ENCODE results near the gene TSHZ2. TPM values are rescaled to one million over a fixed set of nuclear protein-coding genes. Genes with fewer than 3 reads are reported as not detected.

The TSHZ2 gene
- total RNA-seq, 1 experiment from 2014 or later = 0.07 TPM

- Histone ChIP-seq H3K9me2 (ENCODE audit: insufficient read depth) (no peaks in the 10 kb centered on the region), H2AFZ (ENCODE audit: low read depth, low read length, poor library complexity, severe bottlenecking) (no peak overlapping the region), H3K27ac (ENCODE audit: low read depth, low read length) (no peak overlapping the region), H3K79me2 (ENCODE audit: insufficient read depth, low read length) (no peaks in the 10 kb centered on the region), H3K27me3 (ENCODE audit: insufficient read depth, low read length) (no peaks in the 10 kb centered on the region), H4K20me1 (ENCODE audit: insufficient read depth) (no peaks in the 10 kb centered on the region), H3K9me3 (ENCODE audit: control insufficient read depth in 1 of 2, insufficient read depth in 1 of 2, low read depth in 1 of 2, low read length in 2 of 2) (peaks cover 0 to 6% of the 10 kb centered on the region in 2 experiments; a peak in 1 of 4 replicates), H3K4me2 (ENCODE audit: low read length) (no peak overlapping the region), H3K4me3 (replicated peaks in 1 of 2; ENCODE audit: low read depth in 1 of 2, low read length in 2 of 2) (no peak overlapping the region), H3K4me1 (ENCODE audit: control insufficient read depth in 1 of 2, insufficient read depth in 2 of 2, low read length in 2 of 2) (no peaks in the 10 kb centered on the region), H3K9ac (ENCODE audit: low read length) (no peak overlapping the region), H3K36me3 (ENCODE audit: control insufficient read depth in 1 of 2, insufficient read depth in 2 of 2, low read length in 2 of 2) (no peaks in the 10 kb centered on the region)
- DNase-seq (ENCODE audit: low read depth, low spot score) = no peak
- POLR2A ChIA-PET = no interaction called here
- BruUV-seq (replicated peaks) = no TSS peak
- CTCF ChIA-PET = no interaction called here
- no peak for ATAC-seq
- TF ChIP-seq MAX (IDR thresholded peaks at IDR 0.05) = no peak
- TF ChIP-seq SP1 (IDR thresholded peaks at IDR 0.05; ENCODE audit: low read depth) = no peak
- no peak for TF ChIP-seq CEBPB (IDR thresholded peaks at IDR 0.05; ENCODE audit: low read depth)
- no peak for TF ChIP-seq POLR2AphosphoS5 (IDR thresholded peaks at IDR 0.05; ENCODE audit: low read depth, low read length)
- TF ChIP-seq ELF1 (IDR thresholded peaks at IDR 0.05; ENCODE audit: borderline replicate concordance, low read depth) = no peak
- TF ChIP-seq FOSL1 (IDR thresholded peaks at IDR 0.05; ENCODE audit: low read depth) = no peak
- no peak for TF ChIP-seq SIN3A (IDR thresholded peaks at IDR 0.05; ENCODE audit: low read depth)
- no peak for TF ChIP-seq SRF (IDR thresholded peaks at IDR 0.05; ENCODE audit: low read depth)
- TF ChIP-seq TCF7L2 (IDR thresholded peaks at IDR 0.05; ENCODE audit: borderline replicate concordance, extremely low read depth, insufficient read depth, insufficient read length) = no peak
- RAD21 ChIA-PET (ENCODE audit: low non-redundant PET in 1 of 2, low total read pairs in 2 of 2, uncharacterized antibody in 2 of 2, unreplicated experiment in 2 of 2) = no interaction called here
- intact Hi-C loops (cut with micrococcal nuclease) = no loop called here
Observed at GRCh38 chr20:52984451-52984810, 12.3 kb downstream of the TSHZ2 start.

DNA sequence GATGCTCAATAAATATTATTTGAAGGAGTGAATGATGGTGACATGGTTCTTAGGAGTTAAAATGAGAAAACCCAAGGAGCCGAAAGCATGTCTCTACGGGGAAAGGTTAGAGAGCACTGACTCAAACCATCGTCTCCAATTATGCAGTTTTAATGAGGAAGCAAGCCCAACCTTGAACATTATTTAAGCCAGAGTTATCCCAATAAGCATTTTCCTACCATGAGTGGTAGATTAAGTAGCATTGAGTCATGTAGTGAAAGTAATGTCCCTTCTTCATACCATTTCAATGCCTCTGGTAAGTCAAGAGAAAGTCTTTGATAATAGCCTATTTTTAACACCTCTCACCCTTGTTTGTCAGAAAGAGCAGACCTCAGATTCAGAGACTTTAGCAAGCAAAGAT lies 13.5 kb downstream of the TSHZ2 start:
- TF ChIP-seq SRF (IDR thresholded peaks at IDR 0.05; ENCODE audit: low read depth) = no peak
- TF ChIP-seq ELF1 (IDR thresholded peaks at IDR 0.05; ENCODE audit: borderline replicate concordance, low read depth) = no peak
- no peak for TF ChIP-seq SP1 (IDR thresholded peaks at IDR 0.05; ENCODE audit: low read depth)
- TF ChIP-seq, protein P1, sequence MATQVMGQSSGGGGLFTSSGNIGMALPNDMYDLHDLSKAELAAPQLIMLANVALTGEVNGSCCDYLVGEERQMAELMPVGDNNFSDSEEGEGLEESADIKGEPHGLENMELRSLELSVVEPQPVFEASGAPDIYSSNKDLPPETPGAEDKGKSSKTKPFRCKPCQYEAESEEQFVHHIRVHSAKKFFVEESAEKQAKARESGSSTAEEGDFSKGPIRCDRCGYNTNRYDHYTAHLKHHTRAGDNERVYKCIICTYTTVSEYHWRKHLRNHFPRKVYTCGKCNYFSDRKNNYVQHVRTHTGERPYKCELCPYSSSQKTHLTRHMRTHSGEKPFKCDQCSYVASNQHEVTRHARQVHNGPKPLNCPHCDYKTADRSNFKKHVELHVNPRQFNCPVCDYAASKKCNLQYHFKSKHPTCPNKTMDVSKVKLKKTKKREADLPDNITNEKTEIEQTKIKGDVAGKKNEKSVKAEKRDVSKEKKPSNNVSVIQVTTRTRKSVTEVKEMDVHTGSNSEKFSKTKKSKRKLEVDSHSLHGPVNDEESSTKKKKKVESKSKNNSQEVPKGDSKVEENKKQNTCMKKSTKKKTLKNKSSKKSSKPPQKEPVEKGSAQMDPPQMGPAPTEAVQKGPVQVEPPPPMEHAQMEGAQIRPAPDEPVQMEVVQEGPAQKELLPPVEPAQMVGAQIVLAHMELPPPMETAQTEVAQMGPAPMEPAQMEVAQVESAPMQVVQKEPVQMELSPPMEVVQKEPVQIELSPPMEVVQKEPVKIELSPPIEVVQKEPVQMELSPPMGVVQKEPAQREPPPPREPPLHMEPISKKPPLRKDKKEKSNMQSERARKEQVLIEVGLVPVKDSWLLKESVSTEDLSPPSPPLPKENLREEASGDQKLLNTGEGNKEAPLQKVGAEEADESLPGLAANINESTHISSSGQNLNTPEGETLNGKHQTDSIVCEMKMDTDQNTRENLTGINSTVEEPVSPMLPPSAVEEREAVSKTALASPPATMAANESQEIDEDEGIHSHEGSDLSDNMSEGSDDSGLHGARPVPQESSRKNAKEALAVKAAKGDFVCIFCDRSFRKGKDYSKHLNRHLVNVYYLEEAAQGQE (IDR thresholded peaks at IDR 0.05; ENCODE audit: low read depth) = no peak
- TF ChIP-seq SIN3A (IDR thresholded peaks at IDR 0.05; ENCODE audit: low read depth) = no peak
- no peak for TF ChIP-seq CTCF (IDR thresholded peaks at IDR 0.05 in 2 of 3, conservative IDR thresholded peaks at IDR 0.05 in 1 of 3; ENCODE audit: borderline replicate concordance in 1 of 3, insufficient read depth in 1 of 3, low read depth in 2 of 3, low read length in 2 of 3)
- H3K9me3 ChIP-seq (ENCODE audit: control insufficient read depth in 1 of 2, insufficient read depth in 1 of 2, low read depth in 1 of 2, low read length in 2 of 2) = peaks cover 0 to 6% of the 10 kb centered on the region in 2 experiments; a peak in 1 of 4 replicates
- no peaks in the 10 kb centered on the region for H4K20me1 ChIP-seq (ENCODE audit: insufficient read depth)
- no peaks in the 10 kb centered on the region for H3K36me3 ChIP-seq (ENCODE audit: control insufficient read depth in 1 of 2, insufficient read depth in 2 of 2, low read length in 2 of 2)
- no TSS peak for BruUV-seq (replicated peaks)
- no peak overlapping the region for H2AFZ ChIP-seq (ENCODE audit: low read depth, low read length, poor library complexity, severe bottlenecking)
- no peak overlapping the region for H3K9ac ChIP-seq (ENCODE audit: low read length)
- DNase-seq (ENCODE audit: low read depth, low spot score) = no peak
- no peak overlapping the region for H3K27ac ChIP-seq (ENCODE audit: low read depth, low read length)
- RAD21 ChIA-PET (ENCODE audit: low non-redundant PET in 1 of 2, low total read pairs in 2 of 2, uncharacterized antibody in 2 of 2, unreplicated experiment in 2 of 2) = no interaction called here
- H3K4me1 ChIP-seq (ENCODE audit: control insufficient read depth in 1 of 2, insufficient read depth in 2 of 2, low read length in 2 of 2) = no peaks in the 10 kb centered on the region
- no peak for ATAC-seq
- no peak overlapping the region for H3K4me2 ChIP-seq (ENCODE audit: low read length)
- H3K9me2 ChIP-seq (ENCODE audit: insufficient read depth) = no peaks in the 10 kb centered on the region
- no peak overlapping the region for H3K4me3 ChIP-seq (replicated peaks in 1 of 2; ENCODE audit: low read depth in 1 of 2, low read length in 2 of 2)
- intact Hi-C loops (cut with micrococcal nuclease) = no loop called here
- no peaks in the 10 kb centered on the region for H3K79me2 ChIP-seq (ENCODE audit: insufficient read depth, low read length)
- no peaks in the 10 kb centered on the region for H3K27me3 ChIP-seq (ENCODE audit: insufficient read depth, low read length)
- POLR2A ChIA-PET = no interaction called here
- CTCF ChIA-PET = no interaction called here

Data from HCT116 (cell line).